B cell (primary cell): ENCODE data around the gene EXOC6B. TPM values are rescaled to one million over a fixed set of nuclear protein-coding genes. Genes with fewer than 3 reads are reported as not detected.

Experiments
- ATAC-seq: fragments of 200-7000 bp; cut with Tn5 transposase; one replicate; pipeline ENCODE4 v1.10.0; 2021; ENCODE audit warnings: low read depth, mild to moderate bottlenecking, moderate number of reproducible peaks, moderate library complexity
- CTCF ChIA-PET: fragments of 350-600 bp; sonication (Branson Sonifier 250); formaldehyde crosslinking; loops from one replicate; lab custom pipeline; 2021; ENCODE audit warnings: antibody characterized with exemption, inconsistent platforms; lab: Charles Lee
- POLR2A ChIA-PET: fragments of 350-600 bp; sonication (Branson Sonifier 250); formaldehyde crosslinking; loops from one replicate; lab custom pipeline; 2021; ENCODE audit warnings: antibody characterized with exemption; lab: Charles Lee
- DNase-seq: peaks from one replicate; pipeline ENCODE4 v3.0.0; 2013
- H2AFZ ChIP-seq: 2 replicates; pipeline ENCODE4 v1.6.1; 2012; ENCODE audit warnings: mild to moderate bottlenecking, low read depth, low read length; ENCODE audit not compliant: insufficient read depth, poor library complexity, severe bottlenecking
- H3K27ac ChIP-seq, 2 donors: 1 replicate in 1 of 2; 2 replicates in 1 of 2; pipeline ENCODE4 v1.5.1; 2012 to 2013; ENCODE audit warnings: low read length in 2 of 2, mild to moderate bottlenecking in 2 of 2, moderate library complexity in 1 of 2
- H3K27me3 ChIP-seq, 4 experiments: fragments of 200-600 bp in 1 of 4; sonication (generic) in 1 of 4; replicated peaks in 1 of 4; 1 replicate in 2 of 4; 2 replicates in 2 of 4; pipeline versions ENCODE4 v1.6.1 to v1.7.0; 2013 to 2016; ENCODE audit warnings: low read length in 3 of 4, mild to moderate bottlenecking in 2 of 4, mixed read lengths in 1 of 4, moderate library complexity in 1 of 4; ENCODE audit not compliant: insufficient read depth in 4 of 4, control insufficient read depth in 3 of 4; ENCODE audit errors: control extremely low read depth in 1 of 4
- H3K36me3 ChIP-seq, 2 experiments: replicated peaks in 1 of 2; 1 replicate in 1 of 2; 2 replicates in 1 of 2; pipeline versions ENCODE4 v1.6.1 to v1.7.1; 2013; ENCODE audit warnings: low read length in 1 of 2; ENCODE audit not compliant: insufficient read depth in 2 of 2, control insufficient read depth in 1 of 2; ENCODE audit errors: control extremely low read depth in 1 of 2, extremely low read depth in 1 of 2
- H3K4me1 ChIP-seq, 2 donors: fragments of 200-600 bp in 1 of 2; sonication (generic) in 1 of 2; 1 replicate in 1 of 2; 2 replicates in 1 of 2; pipeline versions ENCODE4 v1.5.1 to v1.6.1; 2013 to 2017; ENCODE audit warnings: low read length in 2 of 2; ENCODE audit not compliant: control insufficient read depth in 2 of 2, insufficient read depth in 2 of 2
- H3K4me2 ChIP-seq: replicated peaks from 2 replicates; pipeline ENCODE3; 2012; ENCODE audit warnings: mild to moderate bottlenecking, low read depth, low read length; ENCODE audit not compliant: poor library complexity, severe bottlenecking
- H3K4me3 ChIP-seq, 5 experiments: fragments of 200-600 bp in 1 of 5; sonication (generic) in 1 of 5; 1 replicate in 3 of 5; 2 replicates in 2 of 5; pipeline versions ENCODE4 v1.5.1 to v1.7.0; 2011 to 2016; ENCODE audit warnings: low read length in 4 of 5, mild to moderate bottlenecking in 4 of 5, low read depth in 2 of 5, control low read depth in 1 of 5, moderate library complexity in 1 of 5; ENCODE audit not compliant: insufficient read depth in 1 of 5; ENCODE audit errors: control extremely low read depth in 1 of 5, extremely low read depth in 1 of 5
- H3K79me2 ChIP-seq: fragments of 200-600 bp; sonication (generic); one replicate; pipeline ENCODE4 v1.6.0; 2016; ENCODE audit warnings: low read length; ENCODE audit not compliant: control insufficient read depth, insufficient read depth
- H3K9ac ChIP-seq: fragments of 200-600 bp; sonication (generic); 2 replicates; pipeline ENCODE4 v1.6.1; 2017; ENCODE audit warnings: mild to moderate bottlenecking, low read length, moderate library complexity
- H3K9me3 ChIP-seq, 3 donors: one replicate each; pipeline versions ENCODE4 v1.6.1 to v1.7.1; 2013; ENCODE audit warnings: low read length in 2 of 3; ENCODE audit not compliant: control insufficient read depth in 2 of 3, insufficient read depth in 1 of 3; ENCODE audit errors: control extremely low read depth in 1 of 3
- H4K20me1 ChIP-seq: 2 replicates; pipeline ENCODE4 v1.6.0; 2012; ENCODE audit warnings: mild to moderate bottlenecking, low read length; ENCODE audit not compliant: insufficient read depth, control insufficient read depth, poor library complexity, severe bottlenecking
- H3K27ac Mint-ChIP-seq: one replicate; pipeline ENCODE4 v1.8.0; 2021; ENCODE audit warnings: mixed read lengths
- H3K27me3 Mint-ChIP-seq: one replicate; pipeline ENCODE4 v1.8.0; 2021; ENCODE audit warnings: mixed read lengths
- H3K4me1 Mint-ChIP-seq: one replicate; pipeline ENCODE4 v1.8.0; 2021; ENCODE audit warnings: mixed read lengths
- H3K4me3 Mint-ChIP-seq: one replicate; pipeline ENCODE4 v1.8.0; 2021; ENCODE audit warnings: mixed read lengths
- H3K9me3 Mint-ChIP-seq: one replicate; pipeline ENCODE4 v1.8.0; 2022; ENCODE audit warnings: mixed read lengths; ENCODE audit not compliant: insufficient read depth
- EZH2 ChIP-seq: IDR thresholded peaks from 2 replicates; pipeline ENCODE4 v1.6.1; 2012; ENCODE audit warnings: borderline replicate concordance, low read depth, mild to moderate bottlenecking, moderate library complexity, low read length; ENCODE audit not compliant: insufficient read depth, poor library complexity, severe bottlenecking
- WGBS: methylation state at CpG from one replicate; pipeline ENCODE4 v1.1.5; 2013; ENCODE audit warnings: missing lambda C conversion rate; ENCODE audit not compliant: insufficient coverage; 5-methylcytosine and 5-hydroxymethylcytosine counted together
- intact Hi-C: fragments of 100-400 bp; cut with micrococcal nuclease; formaldehyde crosslinking; loops from one replicate; pipeline ENCODE4 v1.10.0; 2022
- polyA plus RNA-seq: library from polyadenylated mRNA; depleted of rRNA; stranded (reverse); fragments of >200 nt; gene quantifications from 2 replicates; pipeline ENCODE4 v1.2.3, GENCODE V29; 2012
- total RNA-seq, 2 donors: library from RNA; stranded (reverse); fragments of 120-200 nt in 1 of 2; gene quantifications; 1 replicate in 1 of 2; 2 replicates in 1 of 2; pipeline versions ENCODE4 v1.2.3 to v1.2.4, GENCODE V29; 2013 to 2022
- TF ChIP-seq, protein P1 (sequence below): fragments of 200-600 bp; IDR thresholded peaks from one replicate; pipeline ENCODE4 v1.8.0; 2022; ENCODE audit warnings: antibody characterized with exemption, mild to moderate bottlenecking

Gene EXOC6B
- total and polyA plus RNA-seq, 2 donors (not counting 1 experiment from before 2014, with no cell fraction given) = 4.8 to 22.6 TPM

- intact Hi-C loops = no loop called here
- H3K4me2 ChIP-seq = no peak overlapping the region
- Mint-ChIP-seq H3K27me3 (peaks cover 5% of the 10 kb centered on the region), H3K4me3 (no peak overlapping the region), H3K27ac (no peak overlapping the region), H3K4me1 (no peaks in the 10 kb centered on the region), H3K9me3 (no peaks in the 10 kb centered on the region)
- no peaks in the 10 kb centered on the region for H3K4me1 ChIP-seq
- no peaks in the 10 kb centered on the region for H3K36me3 ChIP-seq
- H3K27me3 ChIP-seq = no peaks in the 10 kb centered on the region
- WGBS = 97% methylated on average over 34 of the region's 37 CpGs
- H4K20me1 ChIP-seq = no peaks in the 10 kb centered on the region
- H2AFZ ChIP-seq = no peak overlapping the region
- POLR2A ChIA-PET = no interaction called here
- TF ChIP-seq EZH2 = no peak
- TF ChIP-seq, protein P1, sequence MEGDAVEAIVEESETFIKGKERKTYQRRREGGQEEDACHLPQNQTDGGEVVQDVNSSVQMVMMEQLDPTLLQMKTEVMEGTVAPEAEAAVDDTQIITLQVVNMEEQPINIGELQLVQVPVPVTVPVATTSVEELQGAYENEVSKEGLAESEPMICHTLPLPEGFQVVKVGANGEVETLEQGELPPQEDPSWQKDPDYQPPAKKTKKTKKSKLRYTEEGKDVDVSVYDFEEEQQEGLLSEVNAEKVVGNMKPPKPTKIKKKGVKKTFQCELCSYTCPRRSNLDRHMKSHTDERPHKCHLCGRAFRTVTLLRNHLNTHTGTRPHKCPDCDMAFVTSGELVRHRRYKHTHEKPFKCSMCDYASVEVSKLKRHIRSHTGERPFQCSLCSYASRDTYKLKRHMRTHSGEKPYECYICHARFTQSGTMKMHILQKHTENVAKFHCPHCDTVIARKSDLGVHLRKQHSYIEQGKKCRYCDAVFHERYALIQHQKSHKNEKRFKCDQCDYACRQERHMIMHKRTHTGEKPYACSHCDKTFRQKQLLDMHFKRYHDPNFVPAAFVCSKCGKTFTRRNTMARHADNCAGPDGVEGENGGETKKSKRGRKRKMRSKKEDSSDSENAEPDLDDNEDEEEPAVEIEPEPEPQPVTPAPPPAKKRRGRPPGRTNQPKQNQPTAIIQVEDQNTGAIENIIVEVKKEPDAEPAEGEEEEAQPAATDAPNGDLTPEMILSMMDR = no peak
- no peak overlapping the region for H3K4me3 ChIP-seq
- DNase-seq = no peak
- H3K27ac ChIP-seq = no peak overlapping the region
- CTCF ChIA-PET = no interaction called here
- H3K79me2 ChIP-seq = no peaks in the 10 kb centered on the region
- H3K9ac ChIP-seq = no peak overlapping the region
- H3K9me3 ChIP-seq = peaks cover 0 to 12% (median 0%) of the 10 kb centered on the region in 3 donors
- no peak for ATAC-seq
These were observed 693.7 kb downstream of the EXOC6B start for GRCh38 chr2:72131916-72132841.

DNA sequence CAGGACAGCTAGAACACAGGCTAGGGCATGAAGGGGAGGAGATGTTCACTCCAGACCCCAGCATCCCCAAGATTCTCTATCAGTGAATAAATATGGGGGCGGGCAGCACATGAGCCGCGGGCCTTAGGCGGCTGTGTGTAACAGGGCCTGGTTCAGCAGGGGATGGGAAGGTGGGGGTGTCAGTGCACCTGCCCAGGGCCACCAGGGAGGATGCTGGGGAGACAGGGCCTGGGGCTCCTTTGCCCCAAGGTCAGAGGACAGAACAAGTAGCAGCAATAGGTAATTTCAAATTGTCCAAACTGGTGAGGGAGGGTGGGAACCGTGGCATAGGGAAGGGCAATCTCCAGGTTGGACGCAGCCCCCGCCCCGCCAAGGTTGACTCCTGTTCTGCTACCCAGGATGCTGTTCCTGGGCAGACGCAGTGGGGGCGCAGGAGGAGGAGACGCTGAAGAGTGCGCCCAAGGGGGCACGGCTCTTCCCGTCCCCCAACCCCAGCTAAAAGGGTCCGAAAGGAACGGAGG is 694.4 kb downstream of the EXOC6B start:
- ChIA-PET CTCF (no interaction called here), POLR2A (no interaction called here)
- Histone ChIP-seq H3K79me2 (no peaks in the 10 kb centered on the region), H3K27me3 (no peaks in the 10 kb centered on the region), H4K20me1 (no peaks in the 10 kb centered on the region), H3K9me3 (peaks cover 0 to 17% (median 0%) of the 10 kb centered on the region in 3 donors), H3K27ac (no peak overlapping the region), H3K4me3 (no peak overlapping the region), H3K4me2 (no peak overlapping the region), H3K9ac (no peak overlapping the region), H3K36me3 (no peaks in the 10 kb centered on the region), H2AFZ (no peak overlapping the region), H3K4me1 (no peaks in the 10 kb centered on the region)
- intact Hi-C loops = no loop called here
- 95% methylated on average over 14 of the region's 16 CpGs for WGBS
- TF ChIP-seq, protein P1 = no peak
- TF ChIP-seq EZH2 = no peak
- DNase-seq (no peak), ATAC-seq (no peak)
- Mint-ChIP-seq H3K4me1 (no peaks in the 10 kb centered on the region), H3K9me3 (no peaks in the 10 kb centered on the region), H3K27ac (no peak overlapping the region), H3K27me3 (peaks cover 5% of the 10 kb centered on the region), H3K4me3 (no peak overlapping the region)
